Measurements from ENCODE around the gene AQP4. TPM values are rescaled to one million over a fixed set of nuclear protein-coding genes. Genes with fewer than 3 reads are reported as not detected.

AQP4 gene
- total and polyA plus RNA-seq, 2 of the 13 experiments (the other 11 are each of a cell fraction or from before 2014, with no cell fraction given), result 0.20 to 0.62 TPM

DNA sequence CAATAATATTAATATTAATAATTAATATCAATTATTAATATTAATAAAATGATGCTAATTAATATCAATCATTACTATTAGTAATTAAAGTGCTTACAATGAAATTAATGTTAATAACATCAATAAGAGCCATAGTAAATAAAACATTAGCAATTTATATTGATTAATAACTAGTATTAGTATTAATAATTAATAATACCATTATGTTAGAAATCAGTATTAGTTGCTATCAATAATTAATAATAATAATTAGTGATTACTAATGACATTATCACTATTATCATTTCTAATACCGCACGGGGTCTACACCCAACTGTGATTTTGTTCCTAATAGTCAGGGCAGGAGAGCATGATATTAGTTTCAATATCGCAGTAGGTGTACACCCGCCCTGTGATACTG lies 22.8 kb upstream of the AQP4 start:
- Histone ChIP-seq H3K4me1 (ENCODE audit: insufficient read depth, low read length) (no peaks in the 10 kb centered on the region), H3K27me3 (ENCODE audit: control insufficient read depth in 1 of 2, insufficient read depth in 2 of 2, low read length in 2 of 2) (no peaks in the 10 kb centered on the region), H3K79me2 (ENCODE audit: insufficient read depth, low read length) (no peaks in the 10 kb centered on the region), H3K4me2 (ENCODE audit: low read depth, low read length) (no peak overlapping the region), H3K27ac (ENCODE audit: extremely low read length, insufficient read depth, low read length) (no peak overlapping the region), H3K36me3 (replicated peaks in 1 of 2; ENCODE audit: control insufficient read depth in 1 of 2, insufficient read depth in 2 of 2, low read length in 2 of 2) (no peaks in the 10 kb centered on the region), H2AFZ (ENCODE audit: low read length) (no peak overlapping the region), H3K9ac (ENCODE audit: insufficient read depth, low read depth, low read length) (no peak overlapping the region), H3K9me3 (ENCODE audit: low read length) (no peaks in the 10 kb centered on the region), H4K20me1 (ENCODE audit: insufficient read depth, low read length) (no peaks in the 10 kb centered on the region), H3K4me3 (replicated peaks in 1 of 3; ENCODE audit: insufficient read depth in 1 of 3, low read depth in 2 of 3, low read length in 3 of 3) (no peak overlapping the region)
- no TSS peak for BruUV-seq (replicated peaks)
- intact Hi-C loops (cut with micrococcal nuclease; ENCODE audit: unreplicated experiment), result no loop called here
- in situ Hi-C loops (cut with HindIII; ENCODE audit: extremely low pct_ligation_motif_present, low pct_unique_long_range_greater_than_20kb), result no loop called here
- TF ChIP-seq, protein P1, sequence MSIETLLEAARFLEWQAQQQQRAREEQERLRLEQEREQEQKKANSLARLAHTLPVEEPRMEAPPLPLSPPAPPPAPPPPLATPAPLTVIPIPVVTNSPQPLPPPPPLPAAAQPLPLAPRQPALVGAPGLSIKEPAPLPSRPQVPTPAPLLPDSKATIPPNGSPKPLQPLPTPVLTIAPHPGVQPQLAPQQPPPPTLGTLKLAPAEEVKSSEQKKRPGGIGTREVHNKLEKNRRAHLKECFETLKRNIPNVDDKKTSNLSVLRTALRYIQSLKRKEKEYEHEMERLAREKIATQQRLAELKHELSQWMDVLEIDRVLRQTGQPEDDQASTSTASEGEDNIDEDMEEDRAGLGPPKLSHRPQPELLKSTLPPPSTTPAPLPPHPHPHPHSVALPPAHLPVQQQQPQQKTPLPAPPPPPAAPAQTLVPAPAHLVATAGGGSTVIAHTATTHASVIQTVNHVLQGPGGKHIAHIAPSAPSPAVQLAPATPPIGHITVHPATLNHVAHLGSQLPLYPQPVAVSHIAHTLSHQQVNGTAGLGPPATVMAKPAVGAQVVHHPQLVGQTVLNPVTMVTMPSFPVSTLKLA (IDR thresholded peaks at IDR 0.05), result no peak
- TF ChIP-seq SIN3A (IDR thresholded peaks at IDR 0.05; ENCODE audit: borderline replicate concordance, low read depth, low read length) (no peak), ZNF224 (CRISPR knock-in tag; IDR thresholded peaks at IDR 0.05) (no peak), ZNF589 (CRISPR knock-in tag; conservative IDR thresholded peaks at IDR 0.05) (no peak), TBL1XR1 (IDR thresholded peaks at IDR 0.05; ENCODE audit: borderline replicate concordance, low read length, partially characterized antibody) (no peak), ZNF496 (CRISPR knock-in tag; IDR thresholded peaks at IDR 0.05; ENCODE audit: insufficient replicate concordance) (no peak), AKAP8 (CRISPR knock-in tag; IDR thresholded peaks at IDR 0.05) (no peak), ZNF605 (CRISPR knock-in tag; IDR thresholded peaks at IDR 0.05) (no peak)
- ChIA-PET POLR2A (no interaction called here), CTCF (ENCODE audit: low intra/inter-chr PET ratio, low total read pairs) (no interaction called here)
- no peak for DNase-seq (ENCODE audit: low spot score)
- no peak for ATAC-seq
- 48% methylated on average over 4 of the region's 4 CpGs for WGBS (ENCODE audit: low lambda C conversion rate)
- FAIRE-seq, result no peak

Measured in HepG2 (cell line).